A549 treated with DMSO at 1 μM for 4 hours (cell line): ENCODE measurements around the gene CEPT1. TPM values are rescaled to one million over a fixed set of nuclear protein-coding genes. Genes with fewer than 3 reads are reported as not detected.

Experiments
- total RNA-seq: library from RNA; stranded (reverse); fragments of 200-300 nt; extraction: Qiagen RNA extraction; gene quantifications from 5 replicates; pipeline ENCODE4 v1.2.3, GENCODE V29; 2022; ENCODE audit warnings: low read depth

Gene CEPT1
- total RNA-seq = 13.1 to 14.9 TPM (median 14.1 TPM) in 5 replicates

DNA sequence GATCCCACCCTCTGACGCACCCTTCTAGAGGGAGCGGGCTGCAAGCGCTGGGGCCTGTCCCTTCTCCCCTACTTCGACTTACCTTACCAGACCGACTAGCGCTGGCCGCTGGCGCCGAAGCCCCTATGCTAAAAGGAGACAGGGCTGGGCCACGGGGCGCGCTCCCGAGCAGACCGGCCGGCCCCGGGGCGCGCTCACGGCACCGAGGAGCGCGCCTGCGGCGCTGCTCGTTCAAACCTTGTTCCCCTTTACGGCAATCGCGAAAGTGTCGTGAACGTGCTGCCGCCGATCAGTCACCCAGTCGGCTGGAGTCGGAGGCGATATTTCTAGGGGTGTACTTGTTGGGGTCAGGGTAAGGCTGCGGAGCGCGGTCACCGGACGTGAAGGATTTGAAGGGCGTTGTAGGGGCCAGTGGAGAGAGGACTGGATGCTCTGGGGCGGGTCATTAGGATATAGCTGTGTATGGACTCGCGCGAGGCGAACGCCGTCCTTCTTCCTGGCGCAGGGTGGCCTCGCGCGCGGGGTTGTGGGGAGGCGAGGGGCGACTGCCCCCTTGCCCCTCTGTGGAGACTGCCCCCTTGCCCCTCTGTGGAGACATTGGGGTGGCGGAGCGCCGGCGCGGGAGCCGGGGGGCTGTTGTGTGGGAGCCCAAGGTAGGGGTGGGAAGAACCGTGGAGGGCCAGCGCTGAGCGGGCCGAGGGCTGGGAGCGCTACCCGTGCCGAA, at the start of gene CEPT1, which contains the start of gene DRAM2:
Gene CEPT1 (plus strand): TSS at position 268 of the 724 bp plus-strand sequence. CDS start 7,492 bp downstream, outside the sequence.
Gene DRAM2 (minus strand): TSS at position 138 of the 724 bp plus-strand sequence. CDS start 8,539 bp downstream, outside the sequence.

GRCh38 chr1:111199881-111200801, 60.1 kb downstream of the CEPT1 start, which contains the start of gene DENND2D:
DENND2D (minus strand) TSS chr1:111200646; CDS start chr1:111200459, 187 bp downstream.

DNA sequence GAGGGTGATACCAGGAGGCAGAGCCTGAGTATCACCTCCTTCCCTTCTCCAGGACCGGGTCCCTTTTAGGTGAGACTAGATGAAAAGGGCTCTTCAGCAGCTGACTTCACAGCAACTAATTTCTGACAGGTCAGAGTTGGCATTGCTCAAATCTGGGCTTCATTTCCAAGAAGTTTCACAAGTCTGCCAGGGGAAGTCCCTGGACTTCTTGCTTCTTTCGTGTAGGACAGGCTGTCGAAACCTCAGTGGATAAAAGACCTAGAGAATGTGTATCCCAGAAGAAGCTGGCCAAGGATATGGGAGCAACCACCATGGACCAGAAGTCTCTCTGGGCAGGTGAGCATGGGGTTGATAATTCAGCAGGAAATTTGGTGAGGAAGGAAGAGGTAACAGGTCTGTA, 87.4 kb downstream of the CEPT1 start, which contains the start of gene CHI3L2:
Gene CHI3L2 (plus strand): TSS at position 280 of the 400 bp plus-strand sequence. CDS start 17 bp downstream, at position 297.

Other genes starting within 250 kb of the CEPT1 start
- 17.1 to 23.7 TPM (median 21.4 TPM) in 5 replicates for gene LRIF1, start 176.3 kb upstream of the CEPT1 start, total RNA-seq
- 18.5 to 25.0 TPM (median 19.2 TPM) in 5 replicates for gene DRAM2, start 130 bp upstream of the CEPT1 start, total RNA-seq
- gene DENND2D, start 60.4 kb downstream of the CEPT1 start, total RNA-seq = 1.0 to 1.4 TPM (median 1.3 TPM) in 5 replicates
- 0.20 to 0.40 TPM (median 0.31 TPM) in 5 replicates for gene CHI3L2, start 87.5 kb downstream of the CEPT1 start, total RNA-seq
- not detected in 5 replicates for gene CHIA, start 150.6 kb downstream of the CEPT1 start, total RNA-seq